ENCODE data around the gene SLK. TPM values are rescaled to one million over a fixed set of nuclear protein-coding genes. Genes with fewer than 3 reads are reported as not detected.

Gene SLK
- total RNA-seq: 10 to 100 TPM; 30.3 to 36.5 TPM

DNA sequence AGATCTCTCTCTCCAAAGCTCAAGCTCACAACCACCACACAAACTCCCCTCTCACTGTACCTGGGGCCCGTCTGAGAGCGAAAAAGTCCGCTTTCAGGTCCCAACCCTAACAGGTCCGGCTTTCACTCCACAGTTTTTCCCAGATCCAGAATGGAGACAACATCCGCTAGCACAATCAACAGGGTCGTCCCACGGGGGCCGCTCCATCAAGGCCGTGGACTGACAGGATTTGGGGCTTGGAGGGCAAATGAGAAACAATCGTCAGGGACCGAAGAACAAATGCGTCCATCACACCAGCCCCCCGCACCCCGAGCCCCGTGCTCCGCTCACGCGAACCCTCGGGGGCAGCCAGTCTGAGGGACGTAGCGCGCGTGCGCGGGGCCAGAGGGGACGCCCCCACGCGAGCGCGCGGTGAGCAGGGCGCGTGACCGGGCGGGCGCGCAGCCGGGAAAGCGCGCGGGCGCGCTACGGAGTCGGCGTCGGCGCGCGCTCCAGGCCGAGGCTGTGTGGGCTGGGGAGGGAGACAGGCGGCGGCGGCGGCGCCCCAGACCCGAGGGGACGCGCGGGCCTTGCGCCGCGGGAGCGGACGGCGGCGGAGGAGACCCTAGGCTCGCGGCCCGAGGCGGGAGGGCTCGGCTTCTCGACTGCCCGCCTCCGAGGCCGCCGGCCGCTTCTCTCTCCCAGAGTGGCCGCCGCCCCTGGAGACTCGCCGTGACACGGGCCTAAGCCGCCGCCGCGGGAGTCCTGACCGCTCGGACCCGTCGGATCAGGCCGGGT, at the start of gene SLK:
Gene SLK (plus strand): TSS at position 470 of the 777 bp plus-strand sequence. CDS start 606 bp downstream, outside the sequence.

DNA sequence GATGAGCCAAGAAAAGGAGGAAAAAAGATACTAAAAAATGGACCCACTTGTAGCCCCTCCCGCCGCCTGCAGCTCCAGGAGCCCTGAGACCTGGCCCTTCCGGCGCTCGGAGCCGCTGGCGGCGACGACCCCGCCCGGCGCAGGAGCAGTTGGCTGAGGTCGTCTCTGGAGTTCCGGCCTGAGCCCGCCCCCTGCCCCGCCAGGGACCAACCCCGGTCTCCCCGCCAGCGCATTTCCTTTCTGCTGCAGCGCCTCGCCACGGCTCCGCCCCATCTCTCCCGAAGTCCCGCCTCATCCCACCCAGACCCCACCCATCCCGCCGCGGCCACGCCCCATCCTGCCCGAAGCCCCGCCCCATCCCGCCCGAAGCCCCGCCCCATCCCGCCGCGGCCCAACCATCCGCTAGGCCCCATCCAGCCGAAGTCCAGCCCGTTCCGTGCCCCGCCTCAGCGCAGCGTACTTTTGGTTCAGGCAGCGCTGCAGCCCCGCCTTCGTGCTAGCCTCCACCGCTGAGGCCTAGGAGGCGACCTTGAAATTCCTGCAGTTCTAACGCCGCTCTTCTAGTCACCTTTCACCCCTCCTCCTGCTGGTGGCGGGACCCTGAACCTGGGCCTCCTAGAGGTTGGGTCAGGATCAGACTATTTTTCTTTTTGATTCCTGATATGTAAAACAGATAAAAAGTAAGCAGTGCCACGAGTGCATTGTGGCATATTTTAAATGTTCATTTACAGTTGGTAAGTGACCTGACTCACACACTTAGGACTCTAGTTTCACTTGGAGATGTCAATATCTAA, 48.7 kb upstream of the SLK start, which contains the start of gene STN1:
Gene STN1 (minus strand): TSS at position 132 of the 794 bp plus-strand sequence. CDS start 590 bp downstream, outside the sequence.

Small RNAs within 50 kb of the gene (small RNA-seq; reads per million reads assigned to genes)
- gene RN7SL524P: 0 reads per million in 2 donors

Other genes with a start within 250 kb of the SLK start
- 10 to 100 TPM; 16.7 to 47.1 TPM for gene SH3PXD2A, start 111.6 kb upstream of the SLK start, total RNA-seq
- 10 to 100 TPM; 15.0 to 16.9 TPM for gene STN1, start 49.0 kb upstream of the SLK start, total RNA-seq
- under 1 TPM; under 0.01 to 0.34 TPM for gene COL17A1, start 118.7 kb downstream of the SLK start, total RNA-seq
- gene SFR1, start 155.0 kb downstream of the SLK start, total RNA-seq: 1 to 10 TPM; 9.3 TPM